ENCODE results near the gene SLC24A4. TPM values are rescaled to one million over a fixed set of nuclear protein-coding genes. Genes with fewer than 3 reads are reported as not detected.

Gene SLC24A4
- total RNA-seq, 1 donor from 2014 or later: 3.5 TPM

DNA sequence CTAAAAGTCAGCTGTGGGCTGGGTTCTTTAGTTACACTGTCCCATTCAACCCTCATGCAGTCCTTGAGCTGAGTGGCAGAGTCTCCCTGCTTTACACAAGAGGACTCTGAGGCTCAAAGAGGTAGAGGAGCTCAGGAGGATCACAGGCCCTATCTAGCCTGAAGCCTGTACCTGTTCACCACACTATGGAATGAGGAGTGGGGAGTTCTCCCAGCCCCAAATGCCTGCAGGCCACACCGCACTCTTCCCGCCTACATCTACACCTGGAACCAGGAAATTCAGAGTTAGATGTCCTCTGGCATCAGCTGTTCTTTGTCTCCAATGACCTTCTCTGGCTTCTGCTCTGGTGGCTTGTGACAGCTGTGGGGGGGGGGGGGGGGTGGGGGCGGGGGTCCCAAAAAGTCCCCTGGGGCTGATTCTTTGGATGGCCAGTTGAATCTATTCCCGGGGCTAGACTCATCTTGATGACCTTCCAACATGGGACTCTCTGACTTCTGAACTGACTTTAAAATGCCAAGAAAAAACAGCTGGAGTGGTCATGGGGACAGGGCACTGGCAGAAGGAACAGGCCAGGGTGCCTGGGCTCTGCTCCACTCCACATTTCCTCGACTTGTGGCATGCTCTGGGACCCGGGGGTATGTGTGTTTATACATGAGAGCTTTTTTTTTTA lies 221.2 kb downstream of the SLC24A4 start:
- Histone ChIP-seq H3K4me1 (peaks cover 32% of the 10 kb centered on the region), H3K27me3 (ENCODE audit: low read depth) (no peaks in the 10 kb centered on the region), H3K4me3 (no peak overlapping the region), H3K9me3 (no peaks in the 10 kb centered on the region), H3K27ac (no peak overlapping the region), H3K36me3 (no peaks in the 10 kb centered on the region)
- DNase-seq (no peak), ATAC-seq (no peak)
- intact Hi-C loops (cut with DNase I): no loop called here
- no peak for TF ChIP-seq CTCF (IDR thresholded peaks at IDR 0.05)

GRCh38 chr14:92546347-92547053 lies 223.5 kb downstream of the SLC24A4 start:
- DNase-seq: no peak
- Histone ChIP-seq H3K27ac (no peak overlapping the region), H3K36me3 (no peaks in the 10 kb centered on the region), H3K4me3 (no peak overlapping the region), H3K9me3 (no peaks in the 10 kb centered on the region), H3K4me1 (peaks cover 29% of the 10 kb centered on the region), H3K27me3 (ENCODE audit: low read depth) (no peaks in the 10 kb centered on the region)
- ATAC-seq: no peak
- intact Hi-C loops (cut with DNase I): no loop called here
- no peak for TF ChIP-seq CTCF (IDR thresholded peaks at IDR 0.05)

GRCh38 chr14:92549105-92549858 lies 226.3 kb downstream of the SLC24A4 start:
- peaks cover 51% of the 10 kb centered on the region for H3K4me1 ChIP-seq
- intact Hi-C loops (cut with DNase I): no loop called here
- H3K9me3 ChIP-seq: no peaks in the 10 kb centered on the region
- no peaks in the 10 kb centered on the region for H3K27me3 ChIP-seq (ENCODE audit: low read depth)
- no peak overlapping the region for H3K4me3 ChIP-seq
- TF ChIP-seq CTCF (IDR thresholded peaks at IDR 0.05): no peak
- ATAC-seq (peak; percentile 30 to 45), DNase-seq (no peak)
- no peaks in the 10 kb centered on the region for H3K36me3 ChIP-seq
- peak overlapping the region; percentile 77 for H3K27ac ChIP-seq

DNA sequence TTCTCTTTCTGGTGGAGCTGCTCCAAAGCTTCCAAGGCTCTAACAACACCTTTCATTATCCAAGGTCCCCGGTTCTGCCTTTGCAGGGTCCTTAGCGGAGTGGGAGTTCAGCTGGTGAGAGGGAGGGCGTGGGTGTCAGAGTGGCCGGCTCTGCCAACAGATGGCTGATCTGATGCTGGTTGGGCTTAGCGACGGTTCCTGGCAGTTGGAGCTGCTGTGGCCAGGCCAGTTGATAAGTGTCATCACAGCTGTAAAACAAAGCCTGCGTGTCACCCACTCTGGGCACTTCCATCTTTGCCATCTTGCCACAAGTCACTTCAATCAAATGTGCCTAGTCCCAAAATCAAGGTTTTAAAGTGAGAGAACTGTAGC lies 226.9 kb downstream of the SLC24A4 start:
- Histone ChIP-seq H3K27me3 (ENCODE audit: low read depth) (no peaks in the 10 kb centered on the region), H3K27ac (peak overlapping the region; percentile 77), H3K4me1 (peaks cover 54% of the 10 kb centered on the region), H3K9me3 (no peaks in the 10 kb centered on the region), H3K36me3 (no peaks in the 10 kb centered on the region), H3K4me3 (no peak overlapping the region)
- TF ChIP-seq CTCF (IDR thresholded peaks at IDR 0.05): no peak
- DNase-seq: no peak
- peak; percentile 49 to 66 for ATAC-seq
- intact Hi-C loops (cut with DNase I): no loop called here

Other genes starting within 250 kb of the SLC24A4 start
- gene ATXN3, start 216.6 kb upstream of the SLC24A4 start, total RNA-seq: 47.9 TPM
- 124 TPM for gene NDUFB1, start 201.5 kb upstream of the SLC24A4 start, total RNA-seq
- 65.4 TPM for gene CPSF2, start 201.2 kb upstream of the SLC24A4 start, total RNA-seq
- 70.6 TPM for gene RIN3, start 190.6 kb downstream of the SLC24A4 start, total RNA-seq

All from lower lobe of right lung (tissue), 2 donors.